Stimulated activated CD8-positive, alpha-beta memory T cell treated with anti-CD3 and anti-CD28 coated beads, Interleukin-15, amount 100 ng/mL, for 1 hour (primary cell): ENCODE measurements around the gene SMOC2.

ENCODE experiments used
- DNase-seq: peaks from one replicate; pipeline ENCODE4 v3.0.0-alpha.2; 2020; ENCODE audit warnings: low read depth

SMOC2 gene

GRCh38 chr6:168415993-168416530, 24.9 kb upstream of the SMOC2 start:
- DNase-seq, result no peak

GRCh38 chr6:168416531-168416930, 24.5 kb upstream of the SMOC2 start:
- no peak for DNase-seq

GRCh38 chr6:168417191-168417590, 23.8 kb upstream of the SMOC2 start:
- no peak for DNase-seq

- DNase-seq, result no peak
Observed at GRCh38 chr6:168417679-168418557, 23.1 kb upstream of the SMOC2 start.

GRCh38 chr6:168418711-168419121, 22.3 kb upstream of the SMOC2 start:
- no peak for DNase-seq

GRCh38 chr6:168419569-168419968, 21.4 kb upstream of the SMOC2 start:
- no peak for DNase-seq

DNA sequence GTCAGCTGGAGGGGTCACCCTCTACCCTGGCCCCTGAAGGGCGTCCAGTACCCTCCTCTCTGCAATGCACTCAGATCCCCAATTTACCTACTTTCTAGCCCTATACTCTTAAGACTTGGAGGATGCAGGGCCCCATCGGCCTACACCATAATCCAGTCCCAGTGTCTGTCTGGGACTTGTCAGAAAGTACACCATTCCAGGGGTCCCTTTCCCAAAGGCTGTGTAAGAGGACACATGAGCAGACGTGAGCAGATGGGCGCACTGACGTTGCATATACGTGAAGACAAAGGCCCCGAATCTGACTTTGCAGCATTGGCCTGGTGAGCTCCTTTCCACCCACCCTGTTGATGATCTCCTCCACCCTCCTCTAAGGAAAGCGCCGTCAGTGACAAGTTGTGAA, 20.9 kb upstream of the SMOC2 start:
- DNase-seq, result no peak

- DNase-seq, result no peak
Observed at GRCh38 chr6:168420706-168421105, 20.3 kb upstream of the SMOC2 start.

DNA sequence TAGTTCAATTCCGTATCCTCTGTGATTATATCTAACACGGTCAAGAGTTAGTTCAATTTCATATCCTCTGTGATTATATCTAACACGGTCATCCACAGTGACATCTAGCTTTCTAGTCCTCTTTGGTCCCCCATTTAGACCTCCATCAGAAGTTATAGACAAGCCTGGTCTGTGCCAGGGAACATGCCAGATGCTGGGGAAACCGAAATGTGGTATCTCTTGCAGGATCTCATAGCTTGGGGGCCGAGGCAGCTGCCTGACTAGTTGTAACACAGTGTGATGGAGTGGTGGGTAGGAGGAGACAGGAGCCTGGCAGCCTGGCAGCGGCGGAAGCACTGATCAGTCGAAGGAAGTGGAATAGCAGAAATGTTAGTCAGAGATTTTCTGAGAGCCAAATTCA, 13.8 kb upstream of the SMOC2 start:
- no peak for DNase-seq

- DNase-seq, result no peak
Observed at GRCh38 chr6:168428052-168428826, 12.7 kb upstream of the SMOC2 start.

GRCh38 chr6:168428863-168429262, 12.1 kb upstream of the SMOC2 start:
- DNase-seq, result no peak

DNA sequence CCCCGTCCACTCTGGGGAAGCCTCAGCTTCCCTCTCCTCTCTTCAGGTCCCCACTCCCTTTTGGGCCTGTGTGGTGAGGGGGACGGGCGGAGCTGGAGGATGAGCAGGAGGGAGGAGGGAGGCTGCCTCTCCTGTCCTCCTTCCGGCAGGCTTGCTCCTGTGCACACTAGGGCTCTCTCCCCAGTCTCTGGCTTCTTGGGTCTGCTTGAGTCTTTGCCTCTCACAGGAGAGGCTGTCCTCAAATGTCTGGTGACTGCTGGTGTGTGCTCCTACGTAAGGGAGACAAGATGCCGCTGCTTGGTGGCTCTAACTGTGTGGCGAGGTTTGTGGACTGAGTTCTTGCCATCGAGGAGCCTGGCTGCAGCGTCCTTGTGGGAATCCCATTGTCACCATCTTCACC, 8.8 kb upstream of the SMOC2 start:
- no peak for DNase-seq

- no peak for DNase-seq
Observed at GRCh38 chr6:168433898-168434297, 7.1 kb upstream of the SMOC2 start.

GRCh38 chr6:168434505-168434904, 6.5 kb upstream of the SMOC2 start:
- no peak for DNase-seq

DNA sequence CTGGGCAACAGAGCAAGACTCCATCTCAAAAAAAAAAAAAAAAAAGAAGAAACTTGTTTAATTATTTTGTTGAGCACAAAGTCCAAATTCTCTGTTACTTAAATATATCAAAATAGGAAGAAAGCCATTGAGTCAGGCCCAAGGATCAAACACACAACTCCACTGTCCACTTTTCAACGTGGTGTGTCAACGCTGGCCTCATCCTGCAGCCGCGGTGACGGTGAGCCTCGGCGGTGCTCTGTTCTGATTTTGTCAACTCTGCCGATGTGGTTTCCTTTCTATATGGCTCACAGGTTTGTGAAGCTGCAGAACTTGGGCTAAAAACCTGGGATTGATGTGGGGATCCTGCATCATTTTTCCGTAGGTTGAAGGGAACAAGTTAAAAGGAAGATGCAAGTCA, 3.2 kb upstream of the SMOC2 start:
- no peak for DNase-seq

DNA sequence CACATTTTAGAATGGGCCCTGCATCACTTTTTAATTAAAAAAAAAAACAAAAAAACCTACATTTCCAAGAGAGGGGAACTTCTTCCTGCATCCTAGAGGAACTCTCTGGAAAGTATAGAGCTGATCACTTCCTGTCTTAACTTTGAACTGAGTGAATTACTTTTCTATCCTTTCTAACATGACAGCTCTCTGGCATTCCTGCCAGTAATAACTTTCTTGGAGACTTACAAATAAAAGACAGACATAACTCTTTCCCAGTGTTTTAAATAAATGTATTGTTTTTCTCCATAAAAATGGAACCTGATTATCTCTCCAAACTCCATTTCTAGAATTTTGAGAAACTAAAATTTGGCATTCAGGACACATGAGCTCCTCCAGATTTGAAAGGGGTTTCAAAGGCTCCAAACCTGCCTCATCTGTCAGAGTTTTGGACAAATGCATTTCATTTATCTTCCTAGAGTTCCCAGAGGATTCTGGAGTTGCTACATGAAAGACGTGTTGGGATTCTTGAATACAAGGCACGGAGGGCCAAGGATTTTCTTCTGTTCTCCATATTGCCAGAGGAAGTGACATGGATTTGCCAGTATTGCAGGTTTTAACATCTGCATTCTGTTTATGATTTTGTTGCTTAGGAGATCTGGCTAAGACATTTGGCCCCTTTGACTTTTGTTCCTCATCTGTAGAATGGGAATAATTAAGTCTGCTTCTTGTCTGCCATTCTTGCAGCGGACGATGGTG, 2.0 kb upstream of the SMOC2 start:
- no peak for DNase-seq

DNA sequence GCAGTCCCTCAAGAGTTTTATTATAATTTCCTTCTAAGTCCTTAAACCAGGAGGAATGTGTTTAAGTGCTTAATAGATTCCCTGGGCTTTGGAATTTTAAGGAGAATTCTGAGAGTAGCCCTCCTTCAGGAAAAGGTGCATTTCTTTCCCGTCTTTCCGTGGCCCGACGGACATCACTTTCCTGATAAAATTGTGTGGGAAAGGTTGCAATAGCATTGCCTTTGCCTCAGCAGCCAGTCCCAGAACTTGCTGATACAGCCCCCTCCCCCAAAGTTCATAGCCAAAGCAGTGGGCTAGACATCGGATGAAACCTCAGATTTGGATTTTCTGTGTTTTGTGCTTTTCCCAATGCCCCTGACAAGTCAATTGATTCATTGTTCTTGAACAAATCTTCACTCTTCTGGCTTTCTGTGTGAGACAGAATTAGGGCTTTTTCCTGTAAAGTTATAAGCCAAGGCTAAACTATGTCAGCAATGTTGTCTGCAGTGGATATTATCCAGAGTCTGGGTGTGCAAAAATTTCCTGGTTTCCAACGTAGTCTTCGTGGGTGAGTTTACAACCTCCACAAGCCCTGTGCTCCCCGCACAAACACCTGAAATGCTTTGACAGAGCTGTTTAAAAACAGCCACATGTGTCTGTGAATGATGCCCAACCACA, 1.1 kb upstream of the SMOC2 start:
- DNase-seq, result no peak

- DNase-seq, result no peak
Observed at GRCh38 chr6:168441434-168442391, 729 bp downstream of the SMOC2 start.

DNA sequence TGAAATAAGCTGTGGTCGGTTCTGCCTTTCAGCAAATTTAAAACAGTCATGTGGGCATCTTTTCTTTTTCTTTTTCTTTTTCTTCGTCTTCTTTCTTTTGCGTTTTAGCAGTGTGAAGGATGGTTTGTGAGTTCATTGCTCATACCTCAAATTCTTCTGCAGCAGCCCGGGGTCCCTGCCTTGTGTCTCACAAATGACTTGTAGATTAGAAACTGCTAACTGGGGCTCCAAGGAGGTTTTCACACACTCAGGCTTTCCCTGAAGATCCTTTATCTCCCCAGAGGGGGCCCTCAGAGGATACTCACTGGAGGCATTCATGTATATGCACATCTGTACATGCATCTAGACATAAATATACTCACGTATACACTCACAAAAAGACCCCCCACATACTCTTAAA, 1.7 kb downstream of the SMOC2 start:
- no peak for DNase-seq

- DNase-seq, result no peak
Observed at GRCh38 chr6:168447282-168447681, 6.3 kb downstream of the SMOC2 start.

DNA sequence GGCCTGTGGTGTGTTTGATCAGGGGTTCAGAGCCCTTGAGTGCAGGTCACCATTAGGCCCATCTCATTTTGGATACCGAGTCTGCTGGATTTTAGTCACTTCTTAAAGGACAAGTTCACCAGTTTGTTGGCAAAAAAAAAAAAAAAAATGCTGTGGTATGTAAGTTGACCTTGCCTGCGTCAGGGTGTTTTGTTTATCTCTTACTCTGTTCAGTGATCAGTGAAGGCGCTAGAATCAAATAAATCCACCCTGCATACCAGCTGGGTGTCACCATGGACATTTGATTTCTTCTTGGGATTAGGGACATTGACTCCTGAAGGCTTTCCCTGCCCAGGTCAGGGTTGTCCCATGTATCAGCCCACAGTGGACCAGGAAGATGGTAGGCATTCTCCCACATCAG, 6.7 kb downstream of the SMOC2 start:
- DNase-seq, result no peak
